Stimulated activated CD8-positive, alpha-beta memory T cell treated with anti-CD3 and anti-CD28 coated beads, Interleukin-15, amount 100 ng/mL, for 4 hours (primary cell): ENCODE data around the gene USPL1.

Source experiments
- DNase-seq, 2 donors: peaks; one replicate each; pipeline ENCODE4 v3.0.0-alpha.2; 2020; ENCODE audit warnings: low read depth in 2 of 2

USPL1 gene

DNA sequence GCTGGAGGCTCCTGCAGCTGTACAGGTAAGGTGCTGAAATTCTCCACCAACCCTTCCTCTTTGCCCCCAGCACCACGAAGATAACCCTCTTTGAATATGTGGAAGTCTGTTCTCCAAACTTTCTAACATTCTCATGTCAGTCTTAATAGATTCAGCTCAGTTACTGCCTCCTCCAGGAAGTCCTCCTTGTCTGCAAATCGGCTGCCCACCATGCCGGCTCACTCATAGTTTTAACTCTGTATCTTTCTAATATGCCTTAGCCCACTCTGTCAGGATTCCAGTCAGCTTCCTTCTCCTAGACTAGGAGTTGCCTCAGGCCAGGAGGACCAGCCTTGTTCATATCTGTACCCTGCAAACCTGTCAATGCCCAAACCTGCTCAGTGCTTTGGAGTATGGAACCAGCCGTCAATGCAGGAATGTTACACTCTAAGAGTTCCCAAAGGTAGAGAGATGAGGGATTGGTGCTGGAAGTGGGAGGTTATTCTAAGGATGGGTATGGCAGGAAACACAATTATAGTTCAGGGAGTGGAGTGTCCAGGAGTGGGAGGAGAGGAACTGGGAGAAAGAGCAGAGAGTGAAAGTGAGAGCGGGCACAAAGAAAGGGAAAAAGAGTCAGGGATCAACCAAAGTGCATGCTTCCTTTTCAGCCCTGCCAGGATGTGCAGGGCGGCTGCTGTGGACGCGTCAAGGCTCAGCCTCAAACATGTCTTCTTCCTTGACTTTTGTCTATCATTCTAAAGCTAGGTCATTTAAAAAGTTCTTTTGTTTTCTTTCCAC is 79.6 kb downstream of the USPL1 start:
- DNase-seq = no peak

DNA sequence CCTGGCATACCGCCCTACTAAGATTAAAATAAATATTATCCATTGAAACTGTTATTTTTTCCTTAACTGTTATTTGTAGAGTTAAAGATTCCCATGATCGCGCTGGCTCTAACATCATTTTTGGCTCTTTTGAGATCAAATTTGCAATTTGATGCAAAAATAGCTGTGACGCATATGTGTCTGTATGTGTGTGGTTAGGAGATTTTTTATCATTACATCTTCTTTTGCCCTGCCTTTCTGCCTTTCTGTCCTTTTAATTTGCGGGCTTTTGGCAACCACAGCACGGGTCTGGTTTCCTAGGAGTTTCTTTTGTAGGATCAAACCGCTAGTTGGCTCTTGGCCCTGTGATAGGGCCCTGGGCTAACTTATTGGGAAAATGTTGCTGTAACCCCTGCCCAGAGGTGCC is 80.3 kb downstream of the USPL1 start:
- no peak for DNase-seq

DNA sequence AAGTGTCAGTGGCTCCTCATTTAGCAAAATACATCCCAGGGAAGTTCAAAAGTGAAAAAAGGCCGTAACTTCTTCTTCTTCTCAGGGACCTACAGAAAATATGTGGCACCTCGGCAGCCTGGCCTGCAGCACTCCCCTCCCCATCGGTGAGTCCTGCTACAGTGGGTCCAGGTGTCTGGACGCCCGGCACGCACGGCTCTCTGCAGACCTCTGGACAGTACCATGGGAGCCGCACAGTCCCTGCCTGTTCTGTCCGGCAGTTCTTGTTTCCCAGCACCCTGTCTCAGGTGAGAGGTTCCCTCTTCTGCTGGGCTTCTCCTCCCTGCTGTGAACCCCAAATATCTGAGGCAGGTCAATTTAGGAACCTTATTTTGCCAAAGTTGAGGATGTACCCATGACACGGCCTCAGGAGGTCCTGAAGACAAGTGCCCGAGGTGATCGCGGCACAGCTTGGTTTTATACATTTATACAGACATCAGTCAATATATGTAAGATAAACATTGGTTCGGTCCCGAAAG is 80.8 kb downstream of the USPL1 start:
- no peak for DNase-seq

DNA sequence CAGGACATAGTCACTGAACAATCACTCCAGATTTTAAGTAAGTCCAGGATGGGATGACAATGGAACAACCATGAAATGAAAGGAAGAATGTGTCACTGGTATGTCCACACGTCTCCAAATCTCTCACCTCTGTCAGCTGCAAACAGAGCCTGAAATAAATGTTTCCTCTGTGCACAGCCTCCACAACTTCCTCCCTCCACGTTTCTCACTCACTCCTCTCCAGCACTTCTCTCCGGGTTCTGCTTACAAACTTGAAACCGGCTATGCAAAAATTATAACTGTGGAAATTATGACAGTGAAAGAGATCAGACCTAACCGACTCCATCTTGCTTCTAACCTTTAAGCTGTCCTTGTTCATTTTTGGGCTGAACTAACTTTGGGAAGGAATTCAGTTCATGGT is 82.6 kb downstream of the USPL1 start:
- DNase-seq = no peak

DNA sequence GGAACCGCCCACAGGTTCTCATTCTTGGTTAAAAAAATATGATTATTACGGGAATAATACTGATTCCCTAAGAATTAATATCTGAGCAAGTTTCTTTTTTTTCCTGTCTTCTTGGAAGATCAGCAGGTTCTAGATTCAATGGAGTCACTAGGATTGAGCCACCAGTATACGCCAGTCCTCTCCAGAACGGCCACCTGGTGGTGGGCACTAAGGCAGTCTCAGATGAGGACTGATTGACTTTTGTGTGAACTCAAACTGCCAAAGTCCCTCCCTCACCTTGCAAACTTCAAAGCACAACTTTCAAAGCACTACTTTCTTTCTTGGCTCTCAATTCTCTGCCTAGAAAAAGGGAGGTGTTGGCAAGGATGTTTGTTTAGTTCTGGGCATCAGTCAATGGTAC is 84.3 kb downstream of the USPL1 start:
- no peak for DNase-seq

DNA sequence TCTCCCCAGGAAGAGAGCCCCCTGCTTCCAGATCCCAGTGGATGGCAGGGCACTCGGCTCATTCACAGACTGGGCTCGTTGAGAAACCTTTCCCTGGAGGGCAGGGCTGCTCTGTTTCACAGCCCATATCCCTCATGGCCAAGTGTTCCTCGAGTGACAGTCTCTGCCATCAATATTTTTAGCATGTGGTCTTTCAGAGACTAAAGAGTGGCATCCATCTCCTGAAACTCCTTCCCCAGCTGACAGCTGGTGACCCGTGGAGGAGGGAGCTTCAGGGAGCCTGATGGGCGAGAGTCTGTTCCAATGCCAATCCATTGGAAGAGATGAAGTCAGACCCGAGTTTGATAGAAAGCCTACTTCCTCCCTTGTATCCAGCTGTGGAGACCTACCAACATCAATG is 86.9 kb downstream of the USPL1 start:
- DNase-seq = no peak

DNA sequence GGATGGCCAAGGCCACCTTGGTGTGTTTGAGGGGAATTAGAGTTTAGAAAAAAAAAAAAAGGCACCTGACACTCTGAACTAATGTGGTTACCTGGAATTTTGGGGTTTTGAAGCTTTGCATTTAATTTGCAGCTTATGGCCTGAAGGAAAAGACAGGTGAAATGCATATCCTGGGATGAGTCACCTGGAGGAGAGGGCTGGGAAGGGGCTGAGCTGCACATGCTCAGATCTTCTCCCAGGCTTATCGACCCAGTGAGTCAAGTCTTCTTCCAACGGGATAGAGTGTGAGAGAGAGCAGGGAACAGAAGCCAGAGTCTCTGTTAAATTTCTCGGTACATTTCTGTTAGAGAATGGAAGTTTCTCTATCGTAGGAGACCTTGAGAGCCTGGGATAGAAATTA is 88.0 kb downstream of the USPL1 start:
- no peak for DNase-seq

DNA sequence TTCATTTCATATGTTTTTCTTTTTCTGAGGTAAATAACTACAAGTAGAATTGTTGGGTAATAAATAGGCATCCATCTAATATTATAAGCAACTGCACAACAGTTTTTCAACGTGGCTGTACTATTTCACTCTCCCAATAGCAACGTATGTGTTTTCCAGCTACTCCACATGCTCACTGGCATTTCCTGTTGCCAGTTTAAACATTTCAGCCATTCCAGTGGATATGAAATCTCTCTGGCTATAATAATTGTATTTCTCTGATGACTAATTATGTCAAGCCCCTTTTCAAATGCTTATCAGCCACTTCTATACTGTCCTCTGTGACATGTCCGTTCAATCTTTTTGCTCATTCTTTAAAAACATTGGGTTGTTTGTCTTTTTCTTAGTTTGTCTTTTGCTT is 90.8 kb downstream of the USPL1 start:
- no peak for DNase-seq
